WERI-Rb-1 (cell line): Measurements from ENCODE around the gene ITGA1.

Experiments
- DNase-seq: peaks from one replicate; pipeline ENCODE4 v3.0.0-alpha.2; 2020
- H3K27ac ChIP-seq: fragments of 250-450 bp; sonication (Bioruptor Pico); 2 replicates; pipeline ENCODE4 v1.5.1; 2020; ENCODE audit warnings: mild to moderate bottlenecking, moderate library complexity
- H3K27me3 ChIP-seq: fragments of 250-450 bp; sonication (Bioruptor Pico); 2 replicates; pipeline ENCODE4 v1.5.1; 2021; ENCODE audit warnings: mild to moderate bottlenecking, low read depth, moderate library complexity; ENCODE audit not compliant: insufficient read depth, severe bottlenecking
- H3K36me3 ChIP-seq: fragments of 250-450 bp; sonication (Bioruptor Pico); 2 replicates; pipeline ENCODE4 v1.5.1; 2020; ENCODE audit warnings: mild to moderate bottlenecking, moderate library complexity
- H3K4me3 ChIP-seq: 2 replicates; pipeline ENCODE4 v1.5.1; 2011; ENCODE audit warnings: low read depth, mild to moderate bottlenecking, control low read depth, low read length
- H3K9me3 ChIP-seq: fragments of 250-450 bp; sonication (Bioruptor Pico); 2 replicates; pipeline ENCODE4 v1.5.1; 2021; ENCODE audit warnings: mild to moderate bottlenecking, moderate library complexity; ENCODE audit not compliant: severe bottlenecking
- TF ChIP-seq, protein P1 (sequence below): IDR thresholded peaks from 2 replicates; pipeline ENCODE4 v1.5.1; 2011; ENCODE audit warnings: low read depth, mild to moderate bottlenecking, control low read depth, inconsistent platforms, low read length

Gene ITGA1

DNA sequence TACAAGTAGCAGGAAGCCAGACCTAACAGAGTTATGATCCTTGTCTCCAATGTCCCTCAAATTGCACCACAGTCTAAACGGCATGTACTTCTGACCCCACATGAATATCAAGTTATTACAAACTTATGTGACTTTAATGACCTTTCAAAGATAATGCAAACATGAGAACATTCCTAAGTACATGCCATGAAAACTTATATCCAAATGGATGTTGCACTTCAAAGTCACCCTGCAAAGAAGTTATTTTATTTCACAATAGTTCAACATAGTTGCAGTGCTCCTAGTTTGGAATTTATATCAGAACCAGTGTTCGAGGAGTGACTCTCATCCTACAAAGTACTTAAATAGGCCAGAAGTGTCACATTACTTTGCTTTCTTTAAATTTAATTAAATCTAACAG lies 41.2 kb upstream of the ITGA1 start:
- H3K36me3 ChIP-seq: no peaks in the 10 kb centered on the region
- DNase-seq: no peak
- no peak overlapping the region for H3K4me3 ChIP-seq
- H3K27me3 ChIP-seq: no peaks in the 10 kb centered on the region
- no peak overlapping the region for H3K27ac ChIP-seq
- TF ChIP-seq, protein P1, sequence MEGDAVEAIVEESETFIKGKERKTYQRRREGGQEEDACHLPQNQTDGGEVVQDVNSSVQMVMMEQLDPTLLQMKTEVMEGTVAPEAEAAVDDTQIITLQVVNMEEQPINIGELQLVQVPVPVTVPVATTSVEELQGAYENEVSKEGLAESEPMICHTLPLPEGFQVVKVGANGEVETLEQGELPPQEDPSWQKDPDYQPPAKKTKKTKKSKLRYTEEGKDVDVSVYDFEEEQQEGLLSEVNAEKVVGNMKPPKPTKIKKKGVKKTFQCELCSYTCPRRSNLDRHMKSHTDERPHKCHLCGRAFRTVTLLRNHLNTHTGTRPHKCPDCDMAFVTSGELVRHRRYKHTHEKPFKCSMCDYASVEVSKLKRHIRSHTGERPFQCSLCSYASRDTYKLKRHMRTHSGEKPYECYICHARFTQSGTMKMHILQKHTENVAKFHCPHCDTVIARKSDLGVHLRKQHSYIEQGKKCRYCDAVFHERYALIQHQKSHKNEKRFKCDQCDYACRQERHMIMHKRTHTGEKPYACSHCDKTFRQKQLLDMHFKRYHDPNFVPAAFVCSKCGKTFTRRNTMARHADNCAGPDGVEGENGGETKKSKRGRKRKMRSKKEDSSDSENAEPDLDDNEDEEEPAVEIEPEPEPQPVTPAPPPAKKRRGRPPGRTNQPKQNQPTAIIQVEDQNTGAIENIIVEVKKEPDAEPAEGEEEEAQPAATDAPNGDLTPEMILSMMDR: no peak
- H3K9me3 ChIP-seq: no peaks in the 10 kb centered on the region

DNA sequence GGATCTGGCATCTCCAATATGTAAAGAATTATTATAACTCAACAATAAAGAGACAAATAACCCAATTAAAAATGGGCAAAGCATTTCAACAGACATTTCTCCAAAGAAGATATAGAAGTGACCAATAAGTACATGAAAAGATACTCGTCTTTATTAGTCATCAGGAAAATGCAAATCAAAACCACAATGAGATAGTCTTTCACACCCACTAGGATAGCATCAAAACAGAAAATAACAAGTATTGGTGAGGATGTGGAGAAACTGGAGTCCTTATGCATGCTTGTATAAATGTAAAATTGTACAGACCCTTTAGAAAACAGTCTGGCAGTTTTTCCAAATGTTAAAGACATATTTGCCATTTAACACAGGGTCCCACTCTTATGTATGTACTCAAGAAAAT lies 39.1 kb upstream of the ITGA1 start:
- Histone ChIP-seq H3K27me3 (no peaks in the 10 kb centered on the region), H3K27ac (no peak overlapping the region), H3K9me3 (no peaks in the 10 kb centered on the region), H3K36me3 (no peaks in the 10 kb centered on the region), H3K4me3 (no peak overlapping the region)
- TF ChIP-seq, protein P1: no peak
- DNase-seq: no peak

DNA sequence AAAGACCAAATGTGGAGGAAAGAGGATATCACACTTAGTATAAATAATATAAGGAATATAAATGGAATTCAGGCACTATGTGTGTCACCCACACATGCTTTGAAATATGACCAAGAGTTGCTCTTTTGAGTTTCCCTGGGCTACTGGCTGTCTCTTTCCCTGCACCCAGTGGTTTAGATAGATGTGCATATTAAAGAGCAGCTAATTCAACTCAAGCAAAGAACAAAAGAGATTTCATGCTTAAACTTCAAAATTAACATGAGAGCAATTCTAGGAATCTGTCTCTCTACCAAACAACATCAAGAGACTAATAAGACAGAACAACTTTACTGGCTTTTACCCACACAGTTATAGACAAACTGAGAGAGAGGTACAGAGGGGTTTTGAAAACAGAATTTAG lies 38.0 kb upstream of the ITGA1 start:
- Histone ChIP-seq H3K27ac (no peak overlapping the region), H3K36me3 (no peaks in the 10 kb centered on the region), H3K27me3 (no peaks in the 10 kb centered on the region), H3K4me3 (no peak overlapping the region), H3K9me3 (no peaks in the 10 kb centered on the region)
- TF ChIP-seq, protein P1: no peak
- no peak for DNase-seq

DNA sequence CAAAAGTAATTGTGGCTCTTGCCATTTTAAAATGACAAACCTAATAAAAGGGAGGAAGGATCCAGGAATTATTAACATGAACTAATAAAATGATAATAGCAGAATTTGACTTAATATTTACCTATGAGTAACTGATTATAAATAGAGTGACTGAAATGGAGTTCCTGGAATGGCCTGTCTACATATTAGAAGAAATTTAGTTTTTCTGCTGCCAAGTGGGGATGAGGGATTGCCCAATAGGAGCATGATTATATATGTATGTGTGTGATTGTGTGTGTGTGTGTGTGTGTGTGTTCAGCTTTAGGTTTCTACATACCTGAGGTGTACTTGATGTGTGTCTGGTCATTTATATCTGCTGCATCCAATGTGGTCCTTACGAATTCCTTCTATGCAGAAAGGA lies 36.6 kb upstream of the ITGA1 start:
- no peaks in the 10 kb centered on the region for H3K36me3 ChIP-seq
- TF ChIP-seq, protein P1: no peak
- no peaks in the 10 kb centered on the region for H3K27me3 ChIP-seq
- no peak overlapping the region for H3K27ac ChIP-seq
- no peak overlapping the region for H3K4me3 ChIP-seq
- DNase-seq: no peak
- no peaks in the 10 kb centered on the region for H3K9me3 ChIP-seq

DNA sequence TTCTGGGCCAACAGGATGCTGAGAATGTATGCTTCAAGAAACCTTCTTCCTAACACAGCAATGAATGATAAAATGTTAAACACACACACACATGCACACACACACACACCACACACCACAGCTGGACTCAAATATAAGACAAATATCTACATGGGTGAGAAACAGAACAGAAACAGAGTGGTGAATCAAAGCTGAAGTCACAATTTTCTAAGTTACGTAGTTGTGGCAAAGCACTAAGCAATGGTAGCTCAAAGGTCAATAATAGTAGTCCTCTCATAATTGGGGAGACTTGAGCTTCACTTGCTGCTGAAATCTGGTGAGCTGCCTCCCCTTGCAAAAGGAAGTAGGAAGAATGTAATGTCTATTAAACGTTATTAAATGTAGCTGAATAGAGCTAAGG lies 33.7 kb upstream of the ITGA1 start:
- H3K27me3 ChIP-seq: no peaks in the 10 kb centered on the region
- no peaks in the 10 kb centered on the region for H3K9me3 ChIP-seq
- H3K36me3 ChIP-seq: no peaks in the 10 kb centered on the region
- no peak for DNase-seq
- TF ChIP-seq, protein P1: no peak
- no peak overlapping the region for H3K27ac ChIP-seq
- H3K4me3 ChIP-seq: no peak overlapping the region

DNA sequence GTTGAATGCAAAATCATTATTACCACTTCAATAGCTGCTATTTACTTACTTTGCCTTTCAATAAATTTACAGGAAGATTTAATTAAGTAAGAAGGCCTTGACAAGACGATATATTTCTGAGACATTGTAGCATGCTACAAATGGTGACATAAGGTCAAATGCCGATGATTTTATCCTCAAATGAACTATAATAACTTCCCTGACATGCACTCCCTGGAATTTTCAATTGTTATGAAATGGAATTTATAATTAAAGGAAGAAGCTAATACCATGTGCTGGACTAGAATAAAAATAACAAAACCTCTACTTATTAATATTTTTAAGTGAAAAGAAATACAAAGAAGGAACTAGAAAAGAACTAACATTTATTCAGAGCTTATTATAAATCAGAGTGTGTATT lies 30.2 kb upstream of the ITGA1 start:
- no peak overlapping the region for H3K4me3 ChIP-seq
- no peaks in the 10 kb centered on the region for H3K36me3 ChIP-seq
- no peak overlapping the region for H3K27ac ChIP-seq
- no peaks in the 10 kb centered on the region for H3K9me3 ChIP-seq
- H3K27me3 ChIP-seq: no peaks in the 10 kb centered on the region
- TF ChIP-seq, protein P1: no peak
- no peak for DNase-seq
